Cerebellar nuclear complex (tissue), 1 donor: ENCODE measurements around the gene NETO2.
A peak's percentile ranks its signal among the peaks of the same experiment; 100 is the strongest.

Source experiments
- DNase-seq, 2 experiments: peaks; one replicate each; lab custom pipeline; 2025; lab: John Stamatoyannopoulos, UW

NETO2 gene

DNA sequence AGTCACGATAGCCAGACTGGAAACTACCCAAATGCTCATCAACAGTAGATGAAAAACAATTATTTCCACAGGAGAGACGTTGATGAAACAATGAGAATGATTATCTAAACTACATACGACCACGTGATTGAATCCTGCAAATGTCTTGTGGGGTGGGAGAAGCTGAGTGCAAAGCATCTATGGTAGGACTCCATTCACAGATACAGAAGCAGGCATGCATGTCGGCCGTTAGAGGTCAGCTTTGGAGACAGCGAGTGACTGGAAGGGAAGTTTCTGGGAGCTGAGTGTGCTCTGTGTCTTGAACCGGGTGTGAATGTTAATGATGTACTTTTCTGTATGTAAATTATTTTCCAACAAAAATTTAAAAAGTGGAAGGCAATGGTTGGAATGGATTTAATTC is 98.7 kb downstream of the NETO2 start:
- DNase-seq: no peak

DNA sequence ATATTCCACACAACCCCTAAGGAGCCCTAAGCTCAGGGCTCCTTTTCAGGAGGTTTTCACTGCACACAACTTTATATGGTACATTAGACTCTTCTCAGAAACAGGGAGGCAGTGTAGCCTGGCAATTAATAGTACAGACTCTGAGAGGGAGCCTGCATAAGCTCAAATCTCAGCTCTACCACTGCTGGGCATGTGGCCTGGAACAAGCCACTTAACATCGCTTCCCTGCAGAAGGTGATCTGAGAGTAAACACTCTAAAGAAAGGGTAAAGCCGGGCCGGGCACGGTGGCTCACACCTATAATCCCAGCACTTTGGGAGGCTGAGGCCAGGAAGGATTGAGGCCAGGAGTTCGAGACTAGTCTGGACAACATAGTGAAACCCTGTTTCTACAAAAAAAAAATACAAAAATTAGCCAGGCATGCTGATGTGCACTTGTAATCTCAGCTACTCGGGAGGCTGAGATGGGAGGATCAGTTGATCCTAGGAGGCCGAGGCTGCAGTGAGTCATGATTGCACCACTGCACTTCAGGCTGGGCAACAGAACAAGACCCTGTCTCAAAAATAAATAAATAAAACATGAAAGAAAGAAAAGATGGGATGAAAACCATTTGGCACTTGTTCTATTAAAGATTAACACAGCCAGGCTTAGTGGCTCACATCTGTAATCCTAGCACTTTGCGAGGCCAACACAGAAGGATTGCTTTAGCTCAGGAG is 99.6 kb downstream of the NETO2 start:
- DNase-seq: no peak

DNA sequence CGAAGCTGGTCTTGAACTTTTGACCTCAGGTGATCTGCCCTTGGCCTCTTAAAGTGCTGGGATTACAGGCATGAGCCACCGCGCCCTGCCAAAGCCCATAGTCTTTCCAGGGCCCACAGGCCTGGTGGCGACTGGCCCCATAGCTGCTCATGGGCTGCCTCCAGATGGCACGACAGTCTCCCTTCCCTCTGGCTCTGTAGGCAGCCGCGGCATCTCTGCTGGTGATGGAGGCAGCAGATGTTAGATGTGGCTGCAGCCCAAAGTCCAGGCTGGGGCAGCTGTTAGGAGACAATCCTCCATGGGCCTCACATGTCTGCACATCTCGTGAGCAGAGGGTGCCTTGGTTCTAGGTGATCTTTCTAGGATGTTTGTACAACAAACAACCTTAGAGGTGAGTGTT is 100.5 kb downstream of the NETO2 start:
- DNase-seq: no peak

DNA sequence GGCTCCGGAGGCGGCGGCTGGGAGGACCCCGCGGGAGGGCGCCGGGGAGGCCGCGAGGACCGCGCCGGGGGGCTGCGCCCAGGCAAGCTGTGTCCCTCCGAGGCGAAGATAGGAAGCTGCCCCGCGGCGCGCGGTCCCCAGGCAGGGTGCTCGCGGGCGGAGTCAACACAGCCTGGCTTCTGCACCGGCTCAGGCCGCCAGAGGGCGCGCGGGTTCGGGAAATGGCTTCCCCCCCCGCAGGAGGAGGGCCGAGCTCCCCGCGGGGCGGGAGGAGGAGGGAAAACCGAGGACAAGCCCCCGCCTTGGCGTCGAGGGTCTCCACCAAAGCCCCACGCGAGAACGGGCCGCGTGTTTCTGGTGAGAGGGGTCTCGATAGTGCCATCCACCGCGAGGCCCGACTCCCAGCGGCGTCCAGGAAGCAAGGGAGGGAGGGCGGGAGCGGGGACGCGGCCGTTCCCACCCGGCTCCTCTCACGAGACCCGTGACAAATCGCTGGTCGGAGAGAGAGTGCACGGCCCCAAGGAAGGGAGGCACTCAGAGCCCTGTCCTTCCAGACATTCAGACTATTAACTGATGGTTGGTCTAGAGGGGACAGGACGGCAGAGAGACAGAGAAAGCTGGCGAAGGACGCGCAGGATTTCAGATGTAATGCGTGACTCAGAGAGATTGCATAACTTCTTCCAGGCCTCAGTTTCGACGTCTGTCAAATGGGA is 105.8 kb downstream of the NETO2 start:
- peak in 1 of 2 experiments; percentile 29 for DNase-seq

DNA sequence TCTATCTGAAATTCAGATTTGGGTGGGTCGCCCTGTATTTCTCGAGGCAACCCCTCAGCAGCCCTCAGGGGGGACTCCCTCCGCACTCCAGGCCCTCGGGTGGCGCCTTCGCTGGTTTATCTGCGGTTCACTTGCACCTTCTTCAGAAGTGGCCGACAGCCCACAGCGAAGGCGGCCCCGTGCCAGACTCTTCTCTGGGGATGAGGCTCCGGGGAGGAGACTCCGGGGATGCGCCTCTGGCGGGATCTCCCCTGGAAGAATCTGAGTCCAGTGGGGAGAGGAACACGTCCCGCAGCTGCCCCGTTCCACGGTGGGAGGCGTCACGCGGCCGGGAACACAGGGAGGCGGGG is 106.4 kb downstream of the NETO2 start:
- no peak for DNase-seq

DNA sequence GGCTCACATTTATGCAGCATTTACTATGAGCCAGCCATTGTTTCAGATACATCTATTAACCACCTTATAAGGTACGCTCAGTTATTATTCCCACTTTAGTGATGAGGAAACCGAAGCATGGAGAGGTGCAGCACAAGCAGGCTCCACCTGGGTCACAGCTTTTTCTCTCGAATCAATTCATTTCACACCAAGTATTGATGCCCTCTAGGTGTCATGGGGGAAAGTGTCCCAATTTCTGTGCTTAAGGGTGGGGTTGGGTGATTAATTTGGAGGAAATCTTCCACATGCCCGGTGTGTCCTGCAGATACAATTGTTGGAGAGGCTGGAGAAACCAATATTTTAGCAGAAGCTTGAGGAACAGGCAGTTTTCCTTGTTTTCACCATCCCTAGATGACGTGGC is 107.5 kb downstream of the NETO2 start:
- DNase-seq: no peak

DNA sequence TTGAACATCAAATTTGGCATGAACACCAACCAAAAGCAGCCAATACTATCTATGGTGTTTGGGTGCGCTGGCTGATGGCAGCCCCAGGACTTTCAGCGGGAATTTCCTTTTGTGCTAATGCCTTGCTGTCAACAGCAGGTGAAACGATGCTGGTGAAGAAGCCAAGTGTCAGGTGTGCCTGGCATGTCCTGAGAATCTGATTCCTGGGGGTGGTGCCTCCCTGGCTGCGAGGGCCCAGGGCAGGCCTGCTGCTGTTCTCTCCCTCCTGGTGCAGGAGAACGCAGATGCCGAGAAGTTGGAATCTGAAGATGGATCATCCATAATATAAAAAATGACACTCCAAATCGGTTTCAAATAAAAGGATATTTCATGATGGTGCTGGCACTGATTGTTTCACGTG is 108.3 kb downstream of the NETO2 start:
- DNase-seq: no peak

DNA sequence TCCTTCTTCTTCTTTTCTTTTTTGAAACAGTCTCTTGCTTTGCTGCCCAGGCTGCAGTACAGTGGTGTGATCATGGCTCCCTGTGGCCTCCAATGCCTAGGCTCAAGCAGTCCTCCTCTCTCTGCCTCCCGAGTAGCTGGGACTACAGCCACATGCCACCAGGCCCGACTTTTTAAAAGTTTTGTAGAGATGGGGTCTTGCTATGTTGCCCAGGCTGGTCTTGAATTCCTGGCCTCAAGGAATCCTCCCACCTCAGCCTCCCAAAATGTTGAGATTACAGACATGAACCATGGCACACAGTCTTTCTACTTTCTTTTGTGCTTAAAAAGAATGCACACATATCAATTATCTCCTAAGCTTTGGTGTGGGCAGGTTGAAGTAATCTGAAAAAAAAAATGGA is 109.3 kb downstream of the NETO2 start:
- no peak for DNase-seq

DNA sequence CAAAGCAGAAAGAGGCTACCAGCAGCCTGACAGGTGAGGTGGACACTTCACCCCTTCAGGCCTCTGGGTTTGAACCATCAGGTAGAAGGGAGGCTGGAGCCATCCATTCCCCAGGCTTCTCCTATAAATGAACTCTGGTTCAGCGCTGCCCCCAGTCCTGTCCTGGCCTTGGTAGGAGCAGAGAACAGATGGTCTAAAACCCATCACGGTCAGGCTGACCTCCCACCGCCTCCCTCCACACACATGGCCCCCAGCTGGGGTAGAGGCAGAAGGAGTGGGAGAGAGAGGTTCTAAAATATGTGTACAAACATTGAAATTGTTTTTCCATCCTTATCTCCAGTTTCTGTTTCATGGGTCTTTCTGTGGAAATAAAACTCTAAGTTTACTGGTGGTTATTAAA is 110.6 kb downstream of the NETO2 start:
- no peak for DNase-seq

DNA sequence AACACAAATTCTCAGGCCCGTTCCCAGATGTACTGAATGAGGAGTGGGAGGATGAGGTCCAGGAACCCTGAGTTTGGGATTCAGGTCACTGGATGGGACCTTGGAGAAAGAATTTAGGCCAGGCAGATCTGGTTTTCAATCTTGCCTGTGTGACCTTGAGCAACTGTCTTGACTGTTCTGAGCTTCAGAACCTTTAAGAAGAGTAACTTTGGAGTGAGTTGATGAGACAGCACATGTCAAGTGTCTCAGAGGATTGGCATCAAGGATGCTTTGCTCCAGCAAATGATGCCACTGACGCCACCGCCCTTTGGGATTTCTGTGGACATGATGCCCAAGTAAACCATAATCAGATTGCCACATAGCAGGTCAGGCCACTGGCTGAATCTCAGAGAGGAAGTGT is 114.0 kb downstream of the NETO2 start:
- no peak for DNase-seq

DNA sequence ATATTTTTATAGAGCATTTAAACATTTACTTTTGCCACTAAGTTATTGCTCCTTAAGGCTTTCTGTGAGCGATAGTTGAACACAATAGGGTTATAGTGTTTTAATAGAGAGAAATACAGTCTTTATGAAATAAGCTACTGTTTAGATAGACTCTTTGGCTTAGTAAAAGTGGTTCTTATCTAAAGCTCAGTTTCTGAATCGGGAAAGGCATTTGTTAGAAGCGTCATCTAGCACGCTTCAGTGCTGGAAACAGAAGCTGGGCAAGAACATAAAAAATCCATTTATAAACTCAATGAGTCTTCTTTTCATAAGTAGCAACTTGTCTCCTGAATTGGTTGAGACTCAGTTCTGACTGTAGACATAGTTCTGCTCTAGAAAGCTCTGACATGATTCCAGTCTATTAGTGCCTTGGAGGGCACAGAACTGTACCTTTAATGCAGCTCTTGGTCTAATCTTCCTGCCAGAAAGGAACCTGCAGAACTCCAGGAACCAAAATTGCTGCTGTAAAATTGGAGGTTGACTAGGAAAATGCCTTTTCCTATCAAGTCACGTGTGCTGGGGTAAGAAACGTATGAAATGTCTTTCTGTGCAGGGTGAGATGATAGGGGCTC is 114.9 kb downstream of the NETO2 start:
- no peak for DNase-seq
